ENCODE measurements around the gene CIAO2A. TPM values are rescaled to one million over a fixed set of nuclear protein-coding genes. Genes with fewer than 3 reads are reported as not detected.

Gene CIAO2A
- total and polyA plus RNA-seq, 2 donors (not counting 3 experiments of a cell fraction or from before 2014, with no cell fraction given) = 37.1 to 55.3 TPM

- BruUV-seq (replicated peaks) = no TSS peak
- H3K4me3 ChIP-seq (replicated peaks in 1 of 3; ENCODE audit: insufficient read depth in 1 of 3, low read depth in 1 of 3, low read length in 3 of 3) = peak overlapping the region in 1 of 3 experiments; percentile 87
- ChIA-PET POLR2A (interaction anchor here (1.0 kb wide), 1 partner anchor 626 kb away, joined by 3 read pairs; no protein-coding TSS in a partner anchor), CTCF (interaction anchor here (1.3 to 3.4 kb wide), 3 partner anchors 21 to 340 kb away, joined by 4 to 16 read pairs (median 5); no protein-coding TSS in a partner anchor)
- no peaks in the 10 kb centered on the region for H3K9me1 ChIP-seq (replicated peaks; ENCODE audit: control insufficient read depth, extremely low read depth, insufficient read depth, low read length)
- H2AFZ ChIP-seq (ENCODE audit: low read depth, low read length) = no peak overlapping the region
- no peaks in the 10 kb centered on the region for H3K27me3 ChIP-seq (ENCODE audit: control insufficient read depth in 2 of 2, insufficient read depth in 2 of 2, low read length in 2 of 2)
- FAIRE-seq (no peak), DNase-seq (ENCODE audit: low read depth, low spot score) (no peak)
- no peak overlapping the region for H3K27ac ChIP-seq (ENCODE audit: insufficient read depth, low read depth, low read length)
- H3K36me3 ChIP-seq (ENCODE audit: control insufficient read depth in 2 of 2, extremely low read depth in 1 of 2, insufficient read depth in 2 of 2, low read length in 2 of 2) = peaks cover 2 to 4% of the 10 kb centered on the region in 2 experiments
- TF ChIP-seq FOS (IDR thresholded peaks at IDR 0.05; ENCODE audit: borderline replicate concordance, insufficient read depth, low read length) (no peak), MYC (IDR thresholded peaks at IDR 0.05; ENCODE audit: low read depth, low read length) (no peak), EZH2 (IDR thresholded peaks at IDR 0.05; ENCODE audit: borderline replicate concordance, low read depth, low read length, severe bottlenecking) (no peak), POLR2A (IDR thresholded peaks at IDR 0.05; ENCODE audit: low read depth, low read length) (no peak), MAX (IDR thresholded peaks at IDR 0.05; ENCODE audit: insufficient read depth, insufficient read length) (no peak), GATA2 (IDR thresholded peaks at IDR 0.05; ENCODE audit: insufficient read depth, insufficient read length, low read depth, low read length) (no peak), JUN (IDR thresholded peaks at IDR 0.05; ENCODE audit: borderline replicate concordance, insufficient read depth, insufficient read length, low read depth) (no peak), CTCF (IDR thresholded peaks at IDR 0.05; ENCODE audit: extremely low read depth in 1 of 2, insufficient read depth in 1 of 2, low read depth in 1 of 2, low read length in 2 of 2) (no peak), POLR2AphosphoS5 (IDR thresholded peaks at IDR 0.05; ENCODE audit: insufficient read depth, low read depth, low read length) (no peak)
- peaks cover 39% of the 10 kb centered on the region for H3K79me2 ChIP-seq (ENCODE audit: control insufficient read depth, insufficient read depth, low read length)
- intact Hi-C loops (cut with micrococcal nuclease) = no loop called here
- peak overlapping the region; percentile 86 for H3K9ac ChIP-seq (replicated peaks; ENCODE audit: extremely low read depth, insufficient read depth, low read length)
- no peaks in the 10 kb centered on the region for H4K20me1 ChIP-seq (replicated peaks; ENCODE audit: control insufficient read depth, extremely low read depth, insufficient read depth, low read length)
- H3K4me2 ChIP-seq (ENCODE audit: insufficient read depth, low read length) = peak overlapping the region; percentile 72
- dilution Hi-C loops (cut with MboI; ENCODE audit: extremely low pct_ligation_motif_present, low sequenced_read_pairs) = no loop called here
- no peaks in the 10 kb centered on the region for H3K9me3 ChIP-seq (replicated peaks; ENCODE audit: control insufficient read depth, insufficient read depth, low read length)
- peaks cover 26% of the 10 kb centered on the region for H3K4me1 ChIP-seq (ENCODE audit: control insufficient read depth, extremely low read depth, insufficient read depth, low read length)
Observed at GRCh38 chr15:64092075-64092820, 1.4 kb downstream of the CIAO2A start.
